Astrocyte of the spinal cord (primary cell): ENCODE data around the gene GPR61.
A peak's percentile ranks its signal among the peaks of the same experiment; 100 is the strongest.

Experiments used
- DNase-seq: peaks from one replicate; pipeline ENCODE4 v3.0.0; 2011; ENCODE audit warnings: low read depth, low spot score
- H3K4me3 ChIP-seq: 2 replicates; pipeline ENCODE4 v1.5.1; 2011; ENCODE audit warnings: low read depth, mild to moderate bottlenecking, low read length, moderate library complexity
- CTCF ChIP-seq: IDR thresholded peaks from 2 replicates; pipeline ENCODE4 v1.5.1; 2012; ENCODE audit warnings: low read depth, mild to moderate bottlenecking, low read length, inconsistent platforms
- in situ Hi-C: cut with HindIII; loops from 2 replicates; pipeline ENCODE4 v1.10.0; 2017; ENCODE audit warnings: low sequenced_read_pairs

GPR61 gene

GRCh38 chr1:109508873-109509175 is 30.8 kb upstream of the GPR61 start:
- no peak for DNase-seq
- TF ChIP-seq CTCF, result no peak
- in situ Hi-C loops, result no loop called here
- H3K4me3 ChIP-seq, result peak overlapping the region; percentile 55

GRCh38 chr1:109509176-109510134 is 30.2 kb upstream of the GPR61 start, which contains the start of gene AMIGO1:
TSS of gene AMIGO1 (minus strand) at chr1:109509727. CDS start at chr1:109508912, 815 bp downstream.
- in situ Hi-C loops, result no loop called here
- peak within 1 kb of the TSS; percentile 55 for H3K4me3 ChIP-seq
- no peak for TF ChIP-seq CTCF
- DNase-seq, result peak; percentile 19

GRCh38 chr1:109513110-109513710 is 26.5 kb upstream of the GPR61 start:
- in situ Hi-C loops, result no loop called here
- TF ChIP-seq CTCF, result no peak
- H3K4me3 ChIP-seq, result no peak overlapping the region
- DNase-seq, result no peak

GRCh38 chr1:109514846-109515245 is 24.8 kb upstream of the GPR61 start:
- H3K4me3 ChIP-seq, result no peak overlapping the region
- TF ChIP-seq CTCF, result no peak
- no peak for DNase-seq
- in situ Hi-C loops, result no loop called here

GRCh38 chr1:109516872-109517271 is 22.8 kb upstream of the GPR61 start:
- in situ Hi-C loops, result no loop called here
- H3K4me3 ChIP-seq, result no peak overlapping the region
- TF ChIP-seq CTCF, result no peak
- DNase-seq, result no peak

- DNase-seq, result no peak
- in situ Hi-C loops, result no loop called here
- TF ChIP-seq CTCF, result no peak
- H3K4me3 ChIP-seq, result no peak overlapping the region
Observed at GRCh38 chr1:109517337-109517736, 22.3 kb upstream of the GPR61 start.
